ENCODE measurements around the gene MYH14.

Gene MYH14

DNA sequence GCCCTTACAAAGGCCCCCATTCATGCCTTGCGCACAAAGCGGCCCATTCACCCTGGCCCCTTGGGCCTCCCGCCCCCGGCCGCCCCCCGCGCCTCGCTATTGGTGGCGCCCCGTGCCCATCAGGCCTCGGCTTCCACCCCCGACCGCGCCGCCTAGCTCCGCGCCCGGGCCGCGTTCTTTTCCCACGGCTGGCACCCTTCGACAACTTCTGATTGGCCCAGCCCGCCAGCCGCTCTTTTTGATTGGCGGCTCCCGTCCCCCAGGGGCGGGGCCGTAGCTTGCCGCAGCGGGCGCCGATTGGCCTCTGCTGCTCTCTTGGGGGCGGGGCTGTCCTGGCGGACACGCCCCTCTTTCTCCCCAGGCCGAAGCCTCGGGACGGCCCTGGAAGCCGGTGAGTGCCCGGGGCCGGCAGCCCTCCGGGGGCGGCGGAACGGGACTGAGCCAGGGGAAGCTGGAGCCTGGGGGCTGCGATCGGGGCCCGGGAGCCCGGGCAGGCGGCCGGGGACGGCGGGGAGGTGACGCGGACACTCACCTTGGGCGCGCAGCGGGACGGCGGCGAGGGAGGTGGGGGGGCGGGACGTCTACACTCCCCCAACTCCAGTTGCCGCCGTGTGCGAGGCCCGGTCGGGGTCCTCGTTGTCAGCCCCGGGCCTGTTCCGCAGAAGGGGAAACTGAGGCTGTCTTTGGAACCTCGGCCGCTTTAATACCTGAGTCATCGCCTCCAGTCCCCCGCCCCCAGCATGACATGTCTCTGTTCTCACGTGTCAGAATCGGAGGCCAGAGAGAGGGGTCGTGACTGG is at the start of gene MYH14:
MYH14 (plus strand) TSS at position 342 of the 800 bp plus-strand sequence. CDS start 6,744 bp downstream, outside the sequence.
- DNase-seq (ENCODE audit: low read depth), result no peak
- no peak within 1 kb of the TSS for H3K4me3 ChIP-seq (ENCODE audit: control insufficient read depth, low read depth, low read length)
- TF ChIP-seq, protein P1, sequence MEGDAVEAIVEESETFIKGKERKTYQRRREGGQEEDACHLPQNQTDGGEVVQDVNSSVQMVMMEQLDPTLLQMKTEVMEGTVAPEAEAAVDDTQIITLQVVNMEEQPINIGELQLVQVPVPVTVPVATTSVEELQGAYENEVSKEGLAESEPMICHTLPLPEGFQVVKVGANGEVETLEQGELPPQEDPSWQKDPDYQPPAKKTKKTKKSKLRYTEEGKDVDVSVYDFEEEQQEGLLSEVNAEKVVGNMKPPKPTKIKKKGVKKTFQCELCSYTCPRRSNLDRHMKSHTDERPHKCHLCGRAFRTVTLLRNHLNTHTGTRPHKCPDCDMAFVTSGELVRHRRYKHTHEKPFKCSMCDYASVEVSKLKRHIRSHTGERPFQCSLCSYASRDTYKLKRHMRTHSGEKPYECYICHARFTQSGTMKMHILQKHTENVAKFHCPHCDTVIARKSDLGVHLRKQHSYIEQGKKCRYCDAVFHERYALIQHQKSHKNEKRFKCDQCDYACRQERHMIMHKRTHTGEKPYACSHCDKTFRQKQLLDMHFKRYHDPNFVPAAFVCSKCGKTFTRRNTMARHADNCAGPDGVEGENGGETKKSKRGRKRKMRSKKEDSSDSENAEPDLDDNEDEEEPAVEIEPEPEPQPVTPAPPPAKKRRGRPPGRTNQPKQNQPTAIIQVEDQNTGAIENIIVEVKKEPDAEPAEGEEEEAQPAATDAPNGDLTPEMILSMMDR (IDR thresholded peaks at IDR 0.05; ENCODE audit: control insufficient read depth, insufficient read depth, low read depth, low read length, missing control alignments), result no peak

DNA sequence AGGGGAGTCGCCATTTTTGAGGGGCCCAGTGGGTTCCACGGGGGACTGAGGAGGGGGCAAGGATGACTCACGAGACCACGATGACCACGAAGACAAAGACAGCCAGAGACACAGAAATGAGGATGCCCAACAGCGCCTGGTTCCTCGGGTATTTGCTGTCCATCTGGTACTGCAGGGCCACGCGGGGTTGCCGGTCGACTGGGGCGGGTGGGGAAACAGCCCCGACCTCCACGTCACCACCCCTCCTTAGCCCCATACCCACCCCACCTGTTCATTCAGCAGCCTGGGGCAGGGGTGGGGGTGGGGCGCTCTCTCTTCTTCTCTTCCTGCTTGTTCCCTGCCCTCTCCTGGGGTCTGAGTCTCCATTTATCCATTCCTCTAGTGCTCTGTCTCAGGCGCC is 48.9 kb upstream of the MYH14 start:
- H3K4me3 ChIP-seq (ENCODE audit: control insufficient read depth, low read depth, low read length), result no peak overlapping the region
- no peak for DNase-seq (ENCODE audit: low read depth)
- TF ChIP-seq, protein P1 (IDR thresholded peaks at IDR 0.05; ENCODE audit: control insufficient read depth, insufficient read depth, low read depth, low read length, missing control alignments), result no peak

DNA sequence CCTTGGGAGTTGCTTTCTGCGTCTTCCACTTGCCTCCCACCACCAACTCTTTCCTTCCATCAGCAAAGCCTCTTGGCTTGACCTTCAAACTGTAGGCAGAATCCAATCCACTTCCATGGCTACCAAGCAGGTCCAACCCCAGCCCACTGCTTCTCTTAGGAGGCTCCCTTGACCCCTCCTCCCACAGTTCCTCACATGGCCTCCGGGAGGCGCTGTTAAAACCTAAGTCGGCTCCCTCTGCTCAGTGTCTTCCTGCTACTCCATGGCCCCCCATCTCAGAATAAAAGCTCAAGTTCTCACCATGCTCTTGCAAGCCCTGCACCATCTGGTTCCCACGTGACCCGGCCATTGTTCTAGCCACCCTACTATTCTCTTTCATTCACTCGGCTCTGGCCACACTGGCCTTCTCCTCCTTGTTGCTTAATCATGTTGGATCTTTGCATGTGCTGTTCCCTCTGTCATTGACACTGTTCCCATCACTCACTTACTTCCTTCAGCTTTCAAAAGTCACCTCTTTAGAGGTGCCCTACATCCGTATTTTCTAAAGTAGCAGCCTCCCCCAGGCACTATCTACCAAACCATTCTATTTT is 47.8 kb upstream of the MYH14 start:
- no peak for DNase-seq (ENCODE audit: low read depth)
- TF ChIP-seq, protein P1 (IDR thresholded peaks at IDR 0.05; ENCODE audit: control insufficient read depth, insufficient read depth, low read depth, low read length, missing control alignments), result no peak
- no peak overlapping the region for H3K4me3 ChIP-seq (ENCODE audit: control insufficient read depth, low read depth, low read length)

DNA sequence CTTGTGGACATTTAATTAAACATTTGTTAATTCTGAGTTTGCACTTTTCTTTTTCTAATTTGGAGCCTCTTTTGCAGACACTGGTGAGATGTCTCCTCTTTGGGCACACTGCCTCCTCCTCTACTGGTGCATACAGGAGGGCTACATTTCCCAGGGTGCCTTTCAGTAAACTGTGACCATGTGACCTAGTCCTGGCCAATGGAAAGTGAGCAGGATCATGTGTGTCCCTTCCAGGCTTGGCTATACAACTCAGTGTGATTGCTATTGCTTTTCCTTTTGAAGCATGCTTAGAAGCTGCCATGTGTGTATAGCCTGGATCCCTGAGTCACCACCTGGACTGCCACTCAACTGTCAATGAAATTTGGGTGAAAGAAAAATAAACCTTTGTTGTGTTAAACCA is 44.8 kb upstream of the MYH14 start:
- no peak overlapping the region for H3K4me3 ChIP-seq (ENCODE audit: control insufficient read depth, low read depth, low read length)
- TF ChIP-seq, protein P1 (IDR thresholded peaks at IDR 0.05; ENCODE audit: control insufficient read depth, insufficient read depth, low read depth, low read length, missing control alignments), result no peak
- no peak for DNase-seq (ENCODE audit: low read depth)

DNA sequence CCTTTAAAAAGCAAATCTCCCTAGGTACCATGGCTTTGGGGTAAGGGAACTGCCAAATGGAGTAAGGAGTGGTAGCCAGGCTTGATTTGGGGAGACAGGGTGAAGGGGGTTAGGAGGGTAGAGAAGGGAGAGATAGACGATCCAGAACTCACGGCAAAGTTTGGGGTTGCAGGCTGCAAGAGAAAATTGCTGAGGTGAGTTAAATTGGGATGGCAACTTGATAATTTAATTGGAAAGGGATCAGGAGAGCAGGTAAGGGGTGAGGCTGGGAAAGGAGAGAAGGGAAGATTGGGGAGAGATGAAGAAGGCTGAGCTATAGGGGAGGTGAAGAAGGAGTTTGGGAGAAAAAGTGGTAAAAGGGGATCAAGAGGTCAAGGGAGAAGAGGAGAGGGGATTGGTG is 44.3 kb upstream of the MYH14 start:
- H3K4me3 ChIP-seq (ENCODE audit: control insufficient read depth, low read depth, low read length), result no peak overlapping the region
- no peak for DNase-seq (ENCODE audit: low read depth)

DNA sequence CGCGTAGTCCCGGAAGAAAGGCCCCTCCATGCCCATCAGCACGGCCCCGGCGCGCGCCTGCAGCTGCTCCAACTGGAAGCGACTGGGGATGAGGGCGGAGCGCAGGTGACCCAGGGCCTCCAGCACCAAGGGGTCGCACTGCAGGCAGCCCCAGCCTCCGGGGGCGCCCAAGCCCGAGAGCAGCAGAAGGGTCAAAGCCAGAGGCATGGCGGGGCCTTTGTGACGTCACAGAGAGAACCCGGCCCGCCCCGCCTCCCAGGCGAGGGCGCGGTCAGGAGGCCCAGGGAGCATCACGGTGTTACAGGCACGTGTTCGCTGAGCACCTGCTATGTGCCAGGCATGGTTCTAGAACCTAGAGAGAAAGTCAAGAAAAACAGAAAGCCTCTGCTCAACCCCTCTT is 40.4 kb upstream of the MYH14 start, which contains the start of gene IZUMO2:
IZUMO2 (minus strand) TSS at position 294 of the 400 bp plus-strand sequence; CDS start at position 207, 87 bp downstream.
- TF ChIP-seq, protein P1 (IDR thresholded peaks at IDR 0.05; ENCODE audit: control insufficient read depth, insufficient read depth, low read depth, low read length, missing control alignments), result no peak
- no peak within 1 kb of the TSS for H3K4me3 ChIP-seq (ENCODE audit: control insufficient read depth, low read depth, low read length)
- DNase-seq (ENCODE audit: low read depth), result no peak

More for the DNA sequence above, 44.3 kb upstream of the MYH14 start:
- TF ChIP-seq, protein P1 (IDR thresholded peaks at IDR 0.05; ENCODE audit: control insufficient read depth, insufficient read depth, low read depth, low read length, missing control alignments), result no peak
